HepG2 (cell line): ENCODE measurements around the gene ANGPTL2. TPM values are rescaled to one million over a fixed set of nuclear protein-coding genes. Genes with fewer than 3 reads are reported as not detected.

ENCODE experiments used
- ARID2 ChIP-seq: sonication (generic); formaldehyde crosslinking; IDR thresholded peaks from 2 replicates; pipeline ENCODE4 v1.8.1; 2022; ENCODE audit warnings: mild to moderate bottlenecking, missing genetic modification reagents, borderline replicate concordance
- RARA ChIP-seq: IDR thresholded peaks from 2 replicates; pipeline ENCODE4 v1.6.1; 2016; ENCODE audit warnings: missing genetic modification reagents, missing compliant biosample characterization
- SCMH1 ChIP-seq: sonication (generic); formaldehyde crosslinking; IDR thresholded peaks from 2 replicates; pipeline ENCODE4 v1.9.0; 2021; ENCODE audit warnings: missing genetic modification reagents, mild to moderate bottlenecking, borderline replicate concordance
- SP5 ChIP-seq: IDR thresholded peaks from 2 replicates; pipeline ENCODE4 v1.6.1; 2016; ENCODE audit warnings: low read depth, borderline replicate concordance
- TBX3 ChIP-seq: fragments of 450-650 bp; IDR thresholded peaks from 2 replicates; pipeline ENCODE4 v1.6.1; 2017; ENCODE audit warnings: antibody characterized with exemption, mild to moderate bottlenecking, inconsistent platforms, borderline replicate concordance
- ZNF20 ChIP-seq: sonication (generic); formaldehyde crosslinking; IDR thresholded peaks from 2 replicates; pipeline ENCODE4 v1.4.0; 2020; ENCODE audit warnings: mild to moderate bottlenecking, moderate library complexity, missing genetic modification reagents
- ZNF230 ChIP-seq: sonication (generic); formaldehyde crosslinking; IDR thresholded peaks from 2 replicates; pipeline ENCODE4 v1.4.0; 2020; ENCODE audit warnings: mild to moderate bottlenecking, missing genetic modification reagents
- ZNF549 ChIP-seq: sonication (generic); formaldehyde crosslinking; IDR thresholded peaks from 2 replicates; pipeline ENCODE4 v1.5.0; 2020; ENCODE audit warnings: missing genetic modification reagents
- polyA plus RNA-seq, 8 experiments: library from polyadenylated mRNA; depleted of rRNA in 3 of 8; stranded (reverse) in 7 of 8; unstranded in 1 of 8; fragments of >200 nt; fragmentation: Illumina TruSeq in 4 of 8; extraction: Trizol in 4 of 8; gene quantifications; 2 replicates each; pipeline versions ENCODE4 v1.2.1 to v1.2.3, GENCODE V29; 2011 to 2016; ENCODE audit warnings: low read depth in 4 of 8, missing spikeins in 1 of 8, mixed read lengths in 1 of 8; ENCODE audit not compliant: insufficient read depth in 1 of 8
- total RNA-seq, 5 experiments: library from RNA; depleted of rRNA; stranded (reverse); fragments of >200 nt; fragmentation: Illumina TruSeq; extraction: Trizol; gene quantifications; 2 replicates each; pipeline ENCODE4 v1.2.3, GENCODE V29; 2016; ENCODE audit warnings: low read depth in 1 of 5
- TF ChIP-seq, protein P1 (sequence below): sonication (generic); formaldehyde crosslinking; IDR thresholded peaks from 2 replicates; pipeline ENCODE4 v1.5.1; 2020; ENCODE audit warnings: missing genetic modification reagents, mild to moderate bottlenecking, borderline replicate concordance
- TF ChIP-seq, protein P2 (sequence below): sonication (generic); formaldehyde crosslinking; conservative IDR thresholded peaks from 2 replicates; pipeline ENCODE4 v1.4.0; 2020; ENCODE audit warnings: missing genetic modification reagents
- TF ChIP-seq, protein P3 (sequence below): sonication (generic); formaldehyde crosslinking; IDR thresholded peaks from 2 replicates; pipeline ENCODE4 v1.5.0; 2020; ENCODE audit warnings: mild to moderate bottlenecking, missing genetic modification reagents
- TF ChIP-seq, protein P4 (sequence below): sonication (generic); formaldehyde crosslinking; IDR thresholded peaks from 2 replicates; pipeline ENCODE4 v1.4.0; 2020; ENCODE audit warnings: mild to moderate bottlenecking, missing genetic modification reagents
- TF ChIP-seq, protein P5 (sequence below): sonication (generic); formaldehyde crosslinking; IDR thresholded peaks from 2 replicates; pipeline ENCODE4 v1.9.0; 2021; ENCODE audit warnings: missing genetic modification reagents, borderline replicate concordance

Gene ANGPTL2
- total and polyA plus RNA-seq, 2 of the 13 experiments (the other 11 are each of a cell fraction or from before 2014, with no cell fraction given) = 0.91 to 21.0 TPM

DNA sequence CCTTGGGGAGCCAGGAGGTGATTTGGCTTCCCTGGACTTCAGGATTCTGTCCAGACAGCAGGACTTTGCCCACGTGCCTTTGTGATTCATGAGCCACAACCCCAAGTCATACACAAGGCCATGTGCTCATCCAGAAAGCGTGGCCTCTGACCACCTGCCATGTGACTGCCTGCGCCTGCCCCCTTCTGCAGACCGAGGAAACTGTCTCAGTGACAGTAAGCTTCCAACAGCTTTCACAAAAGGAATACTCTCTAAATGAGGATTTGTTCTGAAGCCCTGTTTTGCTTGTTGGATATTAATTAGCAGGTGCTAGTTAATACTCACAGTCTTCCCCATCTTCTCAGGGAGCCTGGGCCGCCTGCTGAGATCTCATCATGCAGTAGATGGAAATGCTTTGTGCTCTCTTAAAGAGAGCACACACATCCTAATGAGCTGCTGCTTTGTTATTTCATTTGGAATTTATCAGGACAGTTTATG is 36.9 kb upstream of the ANGPTL2 start (continued):
- TF ChIP-seq TBX3 (no peak), ZNF20 (CRISPR knock-in tag) (peak; percentile 90; the same call in 1 of the 2 replicates), ZNF549 (no peak), ARID2 (0 out of 2 replicates have a peak, but pooled peaks have one; percentile 52), SP5 (CRISPR knock-in tag) (peak; percentile 34; the same call in 1 of the 2 replicates), SCMH1 (CRISPR knock-in tag) (no peak), ZNF230 (CRISPR knock-in tag) (peak; percentile 96), RARA (CRISPR knock-in tag) (peak; percentile 94)
- TF ChIP-seq, protein P1, sequence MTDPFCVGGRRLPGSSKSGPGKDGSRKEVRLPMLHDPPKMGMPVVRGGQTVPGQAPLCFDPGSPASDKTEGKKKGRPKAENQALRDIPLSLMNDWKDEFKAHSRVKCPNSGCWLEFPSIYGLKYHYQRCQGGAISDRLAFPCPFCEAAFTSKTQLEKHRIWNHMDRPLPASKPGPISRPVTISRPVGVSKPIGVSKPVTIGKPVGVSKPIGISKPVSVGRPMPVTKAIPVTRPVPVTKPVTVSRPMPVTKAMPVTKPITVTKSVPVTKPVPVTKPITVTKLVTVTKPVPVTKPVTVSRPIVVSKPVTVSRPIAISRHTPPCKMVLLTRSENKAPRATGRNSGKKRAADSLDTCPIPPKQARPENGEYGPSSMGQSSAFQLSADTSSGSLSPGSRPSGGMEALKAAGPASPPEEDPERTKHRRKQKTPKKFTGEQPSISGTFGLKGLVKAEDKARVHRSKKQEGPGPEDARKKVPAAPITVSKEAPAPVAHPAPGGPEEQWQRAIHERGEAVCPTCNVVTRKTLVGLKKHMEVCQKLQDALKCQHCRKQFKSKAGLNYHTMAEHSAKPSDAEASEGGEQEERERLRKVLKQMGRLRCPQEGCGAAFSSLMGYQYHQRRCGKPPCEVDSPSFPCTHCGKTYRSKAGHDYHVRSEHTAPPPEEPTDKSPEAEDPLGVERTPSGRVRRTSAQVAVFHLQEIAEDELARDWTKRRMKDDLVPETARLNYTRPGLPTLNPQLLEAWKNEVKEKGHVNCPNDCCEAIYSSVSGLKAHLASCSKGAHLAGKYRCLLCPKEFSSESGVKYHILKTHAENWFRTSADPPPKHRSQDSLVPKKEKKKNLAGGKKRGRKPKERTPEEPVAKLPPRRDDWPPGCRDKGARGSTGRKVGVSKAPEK (CRISPR knock-in tag) = no peak
- TF ChIP-seq, protein P2, sequence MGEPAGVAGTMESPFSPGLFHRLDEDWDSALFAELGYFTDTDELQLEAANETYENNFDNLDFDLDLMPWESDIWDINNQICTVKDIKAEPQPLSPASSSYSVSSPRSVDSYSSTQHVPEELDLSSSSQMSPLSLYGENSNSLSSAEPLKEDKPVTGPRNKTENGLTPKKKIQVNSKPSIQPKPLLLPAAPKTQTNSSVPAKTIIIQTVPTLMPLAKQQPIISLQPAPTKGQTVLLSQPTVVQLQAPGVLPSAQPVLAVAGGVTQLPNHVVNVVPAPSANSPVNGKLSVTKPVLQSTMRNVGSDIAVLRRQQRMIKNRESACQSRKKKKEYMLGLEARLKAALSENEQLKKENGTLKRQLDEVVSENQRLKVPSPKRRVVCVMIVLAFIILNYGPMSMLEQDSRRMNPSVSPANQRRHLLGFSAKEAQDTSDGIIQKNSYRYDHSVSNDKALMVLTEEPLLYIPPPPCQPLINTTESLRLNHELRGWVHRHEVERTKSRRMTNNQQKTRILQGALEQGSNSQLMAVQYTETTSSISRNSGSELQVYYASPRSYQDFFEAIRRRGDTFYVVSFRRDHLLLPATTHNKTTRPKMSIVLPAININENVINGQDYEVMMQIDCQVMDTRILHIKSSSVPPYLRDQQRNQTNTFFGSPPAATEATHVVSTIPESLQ (CRISPR knock-in tag) = 0 out of 2 replicates have a peak, but pooled peaks have one; percentile 87
- TF ChIP-seq, protein P3, sequence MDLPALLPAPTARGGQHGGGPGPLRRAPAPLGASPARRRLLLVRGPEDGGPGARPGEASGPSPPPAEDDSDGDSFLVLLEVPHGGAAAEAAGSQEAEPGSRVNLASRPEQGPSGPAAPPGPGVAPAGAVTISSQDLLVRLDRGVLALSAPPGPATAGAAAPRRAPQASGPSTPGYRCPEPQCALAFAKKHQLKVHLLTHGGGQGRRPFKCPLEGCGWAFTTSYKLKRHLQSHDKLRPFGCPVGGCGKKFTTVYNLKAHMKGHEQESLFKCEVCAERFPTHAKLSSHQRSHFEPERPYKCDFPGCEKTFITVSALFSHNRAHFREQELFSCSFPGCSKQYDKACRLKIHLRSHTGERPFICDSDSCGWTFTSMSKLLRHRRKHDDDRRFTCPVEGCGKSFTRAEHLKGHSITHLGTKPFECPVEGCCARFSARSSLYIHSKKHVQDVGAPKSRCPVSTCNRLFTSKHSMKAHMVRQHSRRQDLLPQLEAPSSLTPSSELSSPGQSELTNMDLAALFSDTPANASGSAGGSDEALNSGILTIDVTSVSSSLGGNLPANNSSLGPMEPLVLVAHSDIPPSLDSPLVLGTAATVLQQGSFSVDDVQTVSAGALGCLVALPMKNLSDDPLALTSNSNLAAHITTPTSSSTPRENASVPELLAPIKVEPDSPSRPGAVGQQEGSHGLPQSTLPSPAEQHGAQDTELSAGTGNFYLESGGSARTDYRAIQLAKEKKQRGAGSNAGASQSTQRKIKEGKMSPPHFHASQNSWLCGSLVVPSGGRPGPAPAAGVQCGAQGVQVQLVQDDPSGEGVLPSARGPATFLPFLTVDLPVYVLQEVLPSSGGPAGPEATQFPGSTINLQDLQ (CRISPR knock-in tag) = peak; percentile 92; the same call in 1 of the 2 replicates
- TF ChIP-seq, protein P4, sequence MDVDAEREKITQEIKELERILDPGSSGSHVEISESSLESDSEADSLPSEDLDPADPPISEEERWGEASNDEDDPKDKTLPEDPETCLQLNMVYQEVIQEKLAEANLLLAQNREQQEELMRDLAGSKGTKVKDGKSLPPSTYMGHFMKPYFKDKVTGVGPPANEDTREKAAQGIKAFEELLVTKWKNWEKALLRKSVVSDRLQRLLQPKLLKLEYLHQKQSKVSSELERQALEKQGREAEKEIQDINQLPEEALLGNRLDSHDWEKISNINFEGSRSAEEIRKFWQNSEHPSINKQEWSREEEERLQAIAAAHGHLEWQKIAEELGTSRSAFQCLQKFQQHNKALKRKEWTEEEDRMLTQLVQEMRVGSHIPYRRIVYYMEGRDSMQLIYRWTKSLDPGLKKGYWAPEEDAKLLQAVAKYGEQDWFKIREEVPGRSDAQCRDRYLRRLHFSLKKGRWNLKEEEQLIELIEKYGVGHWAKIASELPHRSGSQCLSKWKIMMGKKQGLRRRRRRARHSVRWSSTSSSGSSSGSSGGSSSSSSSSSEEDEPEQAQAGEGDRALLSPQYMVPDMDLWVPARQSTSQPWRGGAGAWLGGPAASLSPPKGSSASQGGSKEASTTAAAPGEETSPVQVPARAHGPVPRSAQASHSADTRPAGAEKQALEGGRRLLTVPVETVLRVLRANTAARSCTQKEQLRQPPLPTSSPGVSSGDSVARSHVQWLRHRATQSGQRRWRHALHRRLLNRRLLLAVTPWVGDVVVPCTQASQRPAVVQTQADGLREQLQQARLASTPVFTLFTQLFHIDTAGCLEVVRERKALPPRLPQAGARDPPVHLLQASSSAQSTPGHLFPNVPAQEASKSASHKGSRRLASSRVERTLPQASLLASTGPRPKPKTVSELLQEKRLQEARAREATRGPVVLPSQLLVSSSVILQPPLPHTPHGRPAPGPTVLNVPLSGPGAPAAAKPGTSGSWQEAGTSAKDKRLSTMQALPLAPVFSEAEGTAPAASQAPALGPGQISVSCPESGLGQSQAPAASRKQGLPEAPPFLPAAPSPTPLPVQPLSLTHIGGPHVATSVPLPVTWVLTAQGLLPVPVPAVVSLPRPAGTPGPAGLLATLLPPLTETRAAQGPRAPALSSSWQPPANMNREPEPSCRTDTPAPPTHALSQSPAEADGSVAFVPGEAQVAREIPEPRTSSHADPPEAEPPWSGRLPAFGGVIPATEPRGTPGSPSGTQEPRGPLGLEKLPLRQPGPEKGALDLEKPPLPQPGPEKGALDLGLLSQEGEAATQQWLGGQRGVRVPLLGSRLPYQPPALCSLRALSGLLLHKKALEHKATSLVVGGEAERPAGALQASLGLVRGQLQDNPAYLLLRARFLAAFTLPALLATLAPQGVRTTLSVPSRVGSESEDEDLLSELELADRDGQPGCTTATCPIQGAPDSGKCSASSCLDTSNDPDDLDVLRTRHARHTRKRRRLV (CRISPR knock-in tag) = peak; percentile 92
- TF ChIP-seq, protein P5, sequence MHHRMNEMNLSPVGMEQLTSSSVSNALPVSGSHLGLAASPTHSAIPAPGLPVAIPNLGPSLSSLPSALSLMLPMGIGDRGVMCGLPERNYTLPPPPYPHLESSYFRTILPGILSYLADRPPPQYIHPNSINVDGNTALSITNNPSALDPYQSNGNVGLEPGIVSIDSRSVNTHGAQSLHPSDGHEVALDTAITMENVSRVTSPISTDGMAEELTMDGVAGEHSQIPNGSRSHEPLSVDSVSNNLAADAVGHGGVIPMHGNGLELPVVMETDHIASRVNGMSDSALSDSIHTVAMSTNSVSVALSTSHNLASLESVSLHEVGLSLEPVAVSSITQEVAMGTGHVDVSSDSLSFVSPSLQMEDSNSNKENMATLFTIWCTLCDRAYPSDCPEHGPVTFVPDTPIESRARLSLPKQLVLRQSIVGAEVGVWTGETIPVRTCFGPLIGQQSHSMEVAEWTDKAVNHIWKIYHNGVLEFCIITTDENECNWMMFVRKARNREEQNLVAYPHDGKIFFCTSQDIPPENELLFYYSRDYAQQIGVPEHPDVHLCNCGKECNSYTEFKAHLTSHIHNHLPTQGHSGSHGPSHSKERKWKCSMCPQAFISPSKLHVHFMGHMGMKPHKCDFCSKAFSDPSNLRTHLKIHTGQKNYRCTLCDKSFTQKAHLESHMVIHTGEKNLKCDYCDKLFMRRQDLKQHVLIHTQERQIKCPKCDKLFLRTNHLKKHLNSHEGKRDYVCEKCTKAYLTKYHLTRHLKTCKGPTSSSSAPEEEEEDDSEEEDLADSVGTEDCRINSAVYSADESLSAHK (CRISPR knock-in tag) = no peak
